G401 (cell line): ENCODE data around the gene AAMP. TPM values are rescaled to one million over a fixed set of nuclear protein-coding genes. Genes with fewer than 3 reads are reported as not detected.

Experiments used
- total RNA-seq: library from RNA; depleted of rRNA; stranded (reverse); fragments of >200 nt; shearing (Covaris generic); gene quantifications from 2 replicates; pipeline ENCODE4 v1.2.3, GENCODE V29; 2014; rRNA removed

Gene AAMP
- total RNA-seq, 1 experiment from 2014 or later = 217 TPM

Other genes starting within 250 kb of the AAMP start
- not detected in 2 replicates for gene RUFY4, start 200.9 kb downstream of the AAMP start, total RNA-seq
- gene CXCR2, start 144.1 kb downstream of the AAMP start, total RNA-seq = not detected in 2 replicates
- not detected in 2 replicates for gene CXCR1, start 103.2 kb downstream of the AAMP start, total RNA-seq
- 263 and 286 TPM in 2 replicates for gene ARPC2, start 52.9 kb downstream of the AAMP start, total RNA-seq
- gene GPBAR1, start 9.1 kb downstream of the AAMP start, total RNA-seq = not detected in 2 replicates
- gene PNKD, start 382 bp upstream of the AAMP start, total RNA-seq = 37.5 and 44.6 TPM in 2 replicates
- 83.7 and 100 TPM in 2 replicates for gene TMBIM1, start 22.4 kb upstream of the AAMP start, total RNA-seq
- gene CATIP, start 86.7 kb upstream of the AAMP start, total RNA-seq = 0.25 and 2.7 TPM in 2 replicates
- gene SLC11A1, start 112.1 kb upstream of the AAMP start, total RNA-seq = 0.12 and 0.27 TPM in 2 replicates
- 68.2 and 86.5 TPM in 2 replicates for gene CTDSP1, start 129.7 kb upstream of the AAMP start, total RNA-seq
- gene VIL1, start 149.0 kb upstream of the AAMP start, total RNA-seq = not detected in 2 replicates